ENCODE measurements around the gene GIGYF1. TPM values are rescaled to one million over a fixed set of nuclear protein-coding genes. Genes with fewer than 3 reads are reported as not detected.
"Not testable (repeated sequence)": the region's sequence is repeated elsewhere in the genome, so short reads cannot be mapped to it uniquely, and the experiment has no call there.

The GIGYF1 gene, protein sequence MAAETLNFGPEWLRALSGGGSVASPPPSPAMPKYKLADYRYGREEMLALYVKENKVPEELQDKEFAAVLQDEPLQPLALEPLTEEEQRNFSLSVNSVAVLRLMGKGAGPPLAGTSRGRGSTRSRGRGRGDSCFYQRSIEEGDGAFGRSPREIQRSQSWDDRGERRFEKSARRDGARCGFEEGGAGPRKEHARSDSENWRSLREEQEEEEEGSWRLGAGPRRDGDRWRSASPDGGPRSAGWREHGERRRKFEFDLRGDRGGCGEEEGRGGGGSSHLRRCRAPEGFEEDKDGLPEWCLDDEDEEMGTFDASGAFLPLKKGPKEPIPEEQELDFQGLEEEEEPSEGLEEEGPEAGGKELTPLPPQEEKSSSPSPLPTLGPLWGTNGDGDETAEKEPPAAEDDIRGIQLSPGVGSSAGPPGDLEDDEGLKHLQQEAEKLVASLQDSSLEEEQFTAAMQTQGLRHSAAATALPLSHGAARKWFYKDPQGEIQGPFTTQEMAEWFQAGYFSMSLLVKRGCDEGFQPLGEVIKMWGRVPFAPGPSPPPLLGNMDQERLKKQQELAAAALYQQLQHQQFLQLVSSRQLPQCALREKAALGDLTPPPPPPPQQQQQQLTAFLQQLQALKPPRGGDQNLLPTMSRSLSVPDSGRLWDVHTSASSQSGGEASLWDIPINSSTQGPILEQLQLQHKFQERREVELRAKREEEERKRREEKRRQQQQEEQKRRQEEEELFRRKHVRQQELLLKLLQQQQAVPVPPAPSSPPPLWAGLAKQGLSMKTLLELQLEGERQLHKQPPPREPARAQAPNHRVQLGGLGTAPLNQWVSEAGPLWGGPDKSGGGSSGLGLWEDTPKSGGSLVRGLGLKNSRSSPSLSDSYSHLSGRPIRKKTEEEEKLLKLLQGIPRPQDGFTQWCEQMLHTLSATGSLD (N-terminal part only)
- total RNA-seq = 21.6 TPM

DNA sequence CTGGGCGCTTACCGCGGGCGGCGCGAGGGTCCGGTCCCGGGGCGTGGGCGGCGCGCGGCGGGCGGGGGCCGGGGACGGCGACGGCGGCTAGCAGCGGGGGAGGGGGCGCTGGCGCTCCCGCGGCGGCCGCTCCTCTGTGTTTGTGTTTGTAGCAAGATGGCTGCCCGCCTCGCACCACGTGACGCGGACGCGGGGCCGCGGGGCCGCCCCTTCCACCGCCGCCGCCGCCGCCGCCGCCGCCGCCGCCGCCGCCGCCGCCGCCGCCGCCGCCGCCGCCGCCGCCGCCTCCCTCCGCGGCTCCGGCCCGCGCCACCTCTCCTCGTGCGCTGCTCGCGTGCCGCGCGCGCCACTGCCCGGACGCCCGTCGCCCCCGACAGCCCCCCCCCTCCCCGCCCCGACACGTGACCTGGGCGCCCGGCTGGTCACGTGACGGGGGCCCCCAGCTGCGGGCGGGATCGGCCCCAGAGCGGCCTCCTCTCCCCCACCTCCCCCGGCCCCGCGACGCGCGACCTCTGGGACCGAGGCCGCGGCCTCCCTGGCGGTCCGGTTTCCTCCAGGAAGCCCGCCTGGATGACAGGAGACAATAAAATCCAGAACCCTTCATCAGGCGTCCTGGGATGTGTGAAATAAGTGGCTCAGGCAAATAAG is at the start of gene GIGYF1:
Gene GIGYF1, minus strand, starts transcription at position 153 of the 648 bp plus-strand sequence. CDS start 6,012 bp downstream, outside the sequence.
- DNase-seq (ENCODE audit: low spot score) (peak; percentile 76), ATAC-seq (peak; percentile 58)

DNA sequence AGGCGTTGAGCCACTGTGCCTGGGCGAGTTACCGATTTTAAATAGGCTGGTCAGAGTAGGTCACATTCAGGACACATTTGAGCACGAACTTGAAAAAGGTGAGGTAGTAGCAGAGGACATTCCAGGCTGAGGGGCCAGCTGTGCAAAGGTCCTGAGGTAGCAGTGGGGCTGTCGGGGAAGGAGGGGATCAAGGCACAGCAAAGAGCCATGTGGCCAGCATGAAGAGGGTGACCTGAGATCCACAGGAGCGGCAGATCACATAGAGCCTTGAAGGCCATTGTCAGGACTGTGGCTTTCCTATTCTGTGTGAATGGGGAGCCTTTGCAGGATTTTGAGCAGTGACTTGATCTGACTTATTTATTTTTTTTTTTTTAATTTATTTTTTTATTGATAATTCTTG is 45.9 kb upstream of the GIGYF1 start:
- DNase-seq (ENCODE audit: low spot score) (no peak), ATAC-seq (no peak)

DNA sequence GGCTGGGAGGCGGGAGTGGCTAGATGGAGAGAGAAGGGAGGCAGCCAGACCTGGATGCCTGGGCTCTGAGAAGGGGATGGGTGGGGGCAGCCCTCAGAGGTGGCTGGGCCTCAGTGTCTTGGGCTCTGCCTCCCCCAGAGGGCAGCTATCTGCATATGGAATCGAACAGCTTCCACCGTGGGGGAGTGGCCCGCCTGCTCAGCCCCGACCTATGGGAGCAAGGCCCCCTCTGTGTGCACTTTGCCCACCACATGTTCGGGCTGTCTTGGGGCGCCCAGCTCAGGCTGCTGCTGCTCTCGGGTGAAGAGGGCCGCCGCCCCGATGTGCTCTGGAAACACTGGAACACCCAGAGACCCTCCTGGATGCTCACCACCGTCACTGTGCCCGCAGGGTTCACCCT is 42.6 kb upstream of the GIGYF1 start:
- DNase-seq (ENCODE audit: low spot score) (no peak), ATAC-seq (no peak)

DNA sequence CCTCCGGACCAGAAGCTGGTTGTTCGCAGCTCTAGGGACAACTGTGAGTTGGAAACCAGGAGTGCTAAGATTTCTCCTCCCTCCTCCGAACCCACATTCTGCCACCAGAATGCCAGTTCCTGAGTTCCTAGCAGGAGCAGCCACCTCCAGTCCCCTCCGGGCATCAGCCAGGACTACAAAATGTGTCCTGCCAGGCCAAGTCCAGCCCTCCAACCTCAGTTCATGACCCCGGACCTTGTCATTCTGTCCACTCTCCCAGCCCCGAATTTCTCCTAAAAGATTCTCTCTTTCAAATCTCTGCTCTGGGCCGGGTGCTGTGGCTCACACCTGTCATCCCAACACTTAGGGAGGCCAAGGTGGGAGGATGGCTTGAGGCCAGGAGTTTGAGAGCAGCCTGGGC is 41.7 kb upstream of the GIGYF1 start:
- peak; percentile 64 for DNase-seq (ENCODE audit: low spot score)
- peak; percentile 98 for ATAC-seq

DNA sequence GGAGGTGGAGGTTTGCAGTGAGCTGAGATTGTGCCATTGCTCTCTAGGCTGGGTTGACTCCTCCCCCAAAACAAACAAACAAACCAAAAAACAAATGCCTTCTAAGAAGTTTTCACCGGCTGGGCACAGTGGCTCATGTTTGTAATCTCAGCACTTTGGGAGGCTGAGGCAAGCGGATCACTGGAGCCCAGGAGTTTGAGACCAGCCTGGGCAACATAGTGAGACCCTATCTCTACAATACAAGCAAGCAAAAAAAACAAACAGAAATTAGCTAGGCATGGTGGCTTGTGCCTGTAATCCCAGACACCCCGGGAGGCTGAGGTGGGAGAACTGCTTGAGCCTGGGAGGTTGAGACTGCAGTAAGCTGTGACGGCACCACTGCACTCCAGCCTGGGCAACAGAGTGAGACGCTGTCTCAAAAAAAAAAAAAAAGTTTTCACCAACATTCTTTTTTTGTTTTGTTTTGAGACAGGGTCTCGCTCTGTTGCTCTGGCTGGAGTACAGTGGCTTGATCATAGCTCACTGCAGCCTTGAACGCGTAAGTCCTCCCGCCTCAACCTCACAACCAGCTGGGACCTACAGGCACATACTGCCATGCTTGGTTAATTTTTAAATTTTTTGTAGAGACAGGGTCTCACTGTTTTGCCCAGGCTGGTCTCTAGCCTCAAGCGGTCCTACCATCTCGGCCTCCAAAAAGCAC is 38.0 kb upstream of the GIGYF1 start:
- DNase-seq (ENCODE audit: low spot score) (no peak), ATAC-seq (no peak)

DNA sequence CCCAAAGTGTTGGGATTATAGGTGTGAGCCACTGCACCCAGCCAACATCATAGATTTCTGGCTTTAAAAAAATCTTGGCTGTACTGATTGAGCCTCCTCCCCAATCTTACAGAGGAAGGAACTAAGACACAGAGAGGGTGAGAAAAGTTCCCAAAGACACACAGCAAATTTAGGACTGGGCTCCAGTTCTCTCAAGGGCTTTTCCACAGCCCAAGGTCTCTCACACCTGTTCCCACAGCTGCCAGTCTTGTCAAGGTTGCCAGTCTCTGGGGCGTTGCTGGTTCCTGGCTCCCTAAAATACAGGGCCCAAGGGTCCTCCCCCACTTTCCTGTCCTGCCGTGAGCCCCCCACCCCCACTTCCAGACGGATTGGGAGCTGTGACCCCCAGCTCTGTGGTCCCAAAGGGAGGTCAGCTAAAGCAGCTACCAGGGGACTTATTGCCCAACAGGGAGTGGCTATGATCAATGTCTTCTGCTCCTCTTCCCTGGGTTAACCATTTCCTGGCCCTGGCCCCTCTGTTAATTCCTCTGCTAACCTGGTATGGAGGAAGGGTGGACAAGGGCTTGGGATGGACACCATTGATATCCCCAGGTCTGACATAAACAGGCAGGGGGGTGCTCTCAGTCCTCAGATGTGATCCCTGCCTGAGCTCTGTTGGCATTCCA is 36.2 kb upstream of the GIGYF1 start:
- no peak for ATAC-seq

DNA sequence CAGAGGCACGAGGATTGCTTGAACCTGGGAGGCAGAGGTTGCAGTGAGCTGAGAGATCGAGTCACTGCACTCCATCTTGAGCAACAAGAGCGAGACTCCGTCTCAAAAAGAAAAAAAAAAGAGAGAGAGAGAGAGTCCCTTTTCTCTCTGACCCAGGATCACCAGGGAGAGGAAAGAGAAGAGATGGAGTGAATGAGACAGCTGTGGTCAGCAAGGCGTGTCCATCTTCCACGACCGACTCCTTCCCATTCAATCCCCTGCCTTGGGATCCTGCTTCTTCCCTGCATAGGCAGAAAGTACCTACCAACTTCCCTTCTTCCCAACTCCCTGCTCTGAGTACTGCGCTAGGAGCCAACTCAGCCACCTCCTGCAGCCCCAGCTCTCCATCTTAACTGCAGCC is 34.1 kb upstream of the GIGYF1 start:
- ATAC-seq (no peak), DNase-seq (ENCODE audit: low spot score) (no peak)

More for the DNA sequence above, 36.2 kb upstream of the GIGYF1 start:
- DNase-seq (ENCODE audit: low spot score) = no peak

DNA sequence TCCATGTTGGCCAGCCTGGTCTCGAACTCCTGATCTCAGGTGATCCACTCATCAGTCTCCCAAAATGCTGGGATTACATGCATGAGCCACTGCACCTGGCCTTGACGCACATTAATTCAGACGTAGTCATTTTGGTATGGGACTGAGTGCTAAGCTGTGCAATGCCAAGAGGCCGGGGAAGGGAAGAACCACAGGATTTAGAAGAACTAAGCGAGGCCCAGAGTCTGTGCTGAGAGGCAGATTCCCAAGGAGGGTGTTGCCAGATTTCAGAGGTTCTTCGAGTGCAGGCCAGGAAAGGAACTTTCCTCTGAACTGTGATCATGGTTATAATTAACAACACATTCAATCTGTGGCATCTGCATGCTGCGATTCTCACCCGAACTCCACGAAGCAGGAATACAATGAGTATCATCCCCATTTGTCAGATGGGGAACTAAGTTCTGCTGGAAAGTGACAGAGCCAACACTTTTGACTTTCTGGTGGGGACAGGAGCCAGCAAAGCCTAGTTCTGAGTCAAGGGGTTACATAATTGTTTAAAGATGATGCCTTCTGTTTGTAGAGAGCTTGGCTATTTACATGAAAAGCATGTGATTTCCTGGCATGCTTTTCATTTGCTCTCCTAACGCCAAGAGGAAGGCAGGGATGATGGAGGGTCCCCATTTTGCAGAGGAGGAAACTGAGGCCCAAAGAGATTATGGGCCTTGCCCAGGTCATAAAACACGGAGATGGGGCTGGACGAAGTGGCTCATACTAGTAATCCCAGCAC is 33.1 kb upstream of the GIGYF1 start:
- ATAC-seq = peak; percentile 47

DNA sequence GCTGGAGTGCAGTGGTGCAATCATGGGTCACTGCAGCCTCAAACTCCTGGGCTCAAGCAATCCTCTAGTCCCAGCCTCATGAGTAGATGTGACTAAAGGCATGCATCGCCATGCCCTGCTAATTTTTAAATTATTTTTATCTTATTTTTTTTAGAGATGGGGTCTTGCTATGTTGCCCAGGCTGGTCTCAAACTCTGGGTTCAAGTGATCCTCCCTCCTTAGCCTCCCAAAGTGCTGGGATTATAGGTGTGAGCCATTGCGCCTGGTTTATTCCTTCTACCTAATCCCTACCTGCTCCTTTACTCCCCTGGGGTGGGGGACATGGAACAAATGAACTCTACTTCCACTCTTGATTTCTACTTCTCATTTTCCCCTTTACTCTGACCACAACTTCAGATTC is 30.3 kb upstream of the GIGYF1 start:
- not testable (repeated sequence) for ATAC-seq

More for the DNA sequence above, 33.1 kb upstream of the GIGYF1 start:
- DNase-seq (ENCODE audit: low spot score) = no peak

DNA sequence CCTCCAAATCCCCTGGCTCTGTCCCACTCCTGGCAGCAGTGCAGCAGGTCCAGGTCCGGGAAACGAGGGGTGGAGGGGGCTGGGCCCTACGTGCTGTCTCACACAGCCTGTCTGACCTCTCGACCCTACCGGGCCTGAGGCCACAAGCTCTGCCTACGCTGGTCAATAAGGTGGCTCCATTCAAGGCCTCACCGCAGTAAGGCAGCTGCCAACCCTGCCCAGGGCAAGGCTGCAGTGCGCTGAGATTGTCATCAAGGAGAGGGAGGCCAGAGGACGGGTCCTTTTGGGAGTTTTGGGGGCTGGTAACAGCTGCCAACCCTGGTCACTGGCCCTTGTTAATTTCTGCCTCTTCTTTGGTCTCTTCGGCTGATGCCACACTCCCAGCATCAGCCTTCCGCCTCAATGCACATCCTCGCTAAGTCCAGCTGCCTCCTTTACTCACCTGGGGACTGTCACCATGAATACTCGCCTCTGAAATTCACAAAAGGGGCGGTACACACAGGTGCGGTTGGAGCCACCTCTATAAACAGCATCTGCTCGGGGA is 29.8 kb upstream of the GIGYF1 start:
- peak; percentile 74 for ATAC-seq
- DNase-seq (ENCODE audit: low spot score) = peak; percentile 94

More for the DNA sequence above, 30.3 kb upstream of the GIGYF1 start:
- DNase-seq (ENCODE audit: low spot score) = not testable (repeated sequence)

DNA sequence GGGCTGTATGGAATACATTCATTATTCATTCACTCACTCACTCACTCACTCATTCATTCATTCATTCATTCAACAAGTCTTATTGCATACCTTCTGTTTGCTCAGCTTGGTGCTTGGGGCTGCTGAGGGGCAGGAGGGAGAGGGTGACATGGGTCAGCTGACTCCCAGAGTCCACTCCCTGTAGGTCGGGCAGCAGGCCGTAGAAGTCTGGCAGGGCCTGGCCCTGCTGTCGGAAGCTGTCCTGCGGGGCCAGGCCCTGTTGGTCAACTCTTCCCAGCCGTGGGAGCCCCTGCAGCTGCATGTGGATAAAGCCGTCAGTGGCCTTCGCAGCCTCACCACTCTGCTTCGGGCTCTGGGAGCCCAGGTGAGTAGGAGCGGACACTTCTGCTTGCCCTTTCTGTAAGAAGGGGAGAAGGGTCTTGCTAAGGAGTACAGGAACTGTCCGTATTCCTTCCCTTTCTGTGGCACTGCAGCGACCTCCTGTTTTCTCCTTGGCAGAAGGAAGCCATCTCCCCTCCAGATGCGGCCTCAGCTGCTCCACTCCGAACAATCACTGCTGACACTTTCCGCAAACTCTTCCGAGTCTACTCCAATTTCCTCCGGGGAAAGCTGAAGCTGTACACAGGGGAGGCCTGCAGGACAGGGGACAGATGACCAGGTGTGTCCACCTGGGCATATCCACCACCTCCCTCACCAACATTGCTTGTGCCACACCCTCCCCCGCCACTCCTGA is 28.6 kb upstream of the GIGYF1 start:
- ATAC-seq (peak; percentile 47), DNase-seq (ENCODE audit: low spot score) (peak; percentile 59)

DNA sequence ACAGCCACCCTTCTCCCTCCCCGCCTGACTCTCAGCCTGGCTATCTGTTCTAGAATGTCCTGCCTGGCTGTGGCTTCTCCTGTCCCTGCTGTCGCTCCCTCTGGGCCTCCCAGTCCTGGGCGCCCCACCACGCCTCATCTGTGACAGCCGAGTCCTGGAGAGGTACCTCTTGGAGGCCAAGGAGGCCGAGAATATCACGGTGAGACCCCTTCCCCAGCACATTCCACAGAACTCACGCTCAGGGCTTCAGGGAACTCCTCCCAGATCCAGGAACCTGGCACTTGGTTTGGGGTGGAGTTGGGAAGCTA is 27.4 kb upstream of the GIGYF1 start:
- no peak for DNase-seq (ENCODE audit: low spot score)
- no peak for ATAC-seq

DNA sequence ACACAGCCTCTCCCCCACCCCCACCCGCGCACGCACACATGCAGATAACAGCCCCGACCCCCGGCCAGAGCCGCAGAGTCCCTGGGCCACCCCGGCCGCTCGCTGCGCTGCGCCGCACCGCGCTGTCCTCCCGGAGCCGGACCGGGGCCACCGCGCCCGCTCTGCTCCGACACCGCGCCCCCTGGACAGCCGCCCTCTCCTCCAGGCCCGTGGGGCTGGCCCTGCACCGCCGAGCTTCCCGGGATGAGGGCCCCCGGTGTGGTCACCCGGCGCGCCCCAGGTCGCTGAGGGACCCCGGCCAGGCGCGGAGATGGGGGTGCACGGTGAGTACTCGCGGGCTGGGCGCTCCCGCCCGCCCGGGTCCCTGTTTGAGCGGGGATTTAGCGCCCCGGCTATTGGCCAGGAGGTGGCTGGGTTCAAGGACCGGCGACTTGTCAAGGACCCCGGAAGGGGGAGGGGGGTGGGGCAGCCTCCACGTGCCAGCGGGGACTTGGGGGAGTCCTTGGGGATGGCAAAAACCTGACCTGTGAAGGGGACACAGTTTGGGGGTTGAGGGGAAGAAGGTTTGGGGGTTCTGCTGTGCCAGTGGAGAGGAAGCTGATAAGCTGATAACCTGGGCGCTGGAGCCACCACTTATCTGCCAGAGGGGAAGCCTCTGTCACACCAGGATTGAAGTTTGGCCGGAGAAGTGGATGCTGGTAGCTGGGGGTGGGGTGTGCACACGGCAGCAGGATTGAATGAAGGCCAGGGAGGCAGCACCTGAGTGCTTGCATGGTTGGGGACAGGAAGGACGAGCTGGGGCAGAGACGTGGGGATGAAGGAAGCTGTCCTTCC is 26.8 kb upstream of the GIGYF1 start:
- peak; percentile 82 for DNase-seq (ENCODE audit: low spot score)
- peak; percentile 65 for ATAC-seq

DNA sequence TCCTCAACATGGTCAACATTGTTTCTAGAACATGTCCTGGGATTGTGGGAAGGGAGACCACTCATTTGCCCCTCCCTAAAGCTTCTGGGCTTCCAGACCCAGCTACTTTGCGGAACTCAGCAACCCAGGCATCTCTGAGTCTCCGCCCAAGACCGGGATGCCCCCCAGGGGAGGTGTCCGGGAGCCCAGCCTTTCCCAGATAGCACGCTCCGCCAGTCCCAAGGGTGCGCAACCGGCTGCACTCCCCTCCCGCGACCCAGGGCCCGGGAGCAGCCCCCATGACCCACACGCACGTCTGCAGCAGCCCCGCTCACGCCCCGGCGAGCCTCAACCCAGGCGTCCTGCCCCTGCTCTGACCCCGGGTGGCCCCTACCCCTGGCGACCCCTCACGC is 26.2 kb upstream of the GIGYF1 start, which contains the start of gene EPO:
Gene EPO, plus strand, starts transcription at position 190 of the 392 bp plus-strand sequence. CDS start 513 bp downstream, outside the sequence.
- no peak for ATAC-seq
- DNase-seq (ENCODE audit: low spot score) = no peak

DNA sequence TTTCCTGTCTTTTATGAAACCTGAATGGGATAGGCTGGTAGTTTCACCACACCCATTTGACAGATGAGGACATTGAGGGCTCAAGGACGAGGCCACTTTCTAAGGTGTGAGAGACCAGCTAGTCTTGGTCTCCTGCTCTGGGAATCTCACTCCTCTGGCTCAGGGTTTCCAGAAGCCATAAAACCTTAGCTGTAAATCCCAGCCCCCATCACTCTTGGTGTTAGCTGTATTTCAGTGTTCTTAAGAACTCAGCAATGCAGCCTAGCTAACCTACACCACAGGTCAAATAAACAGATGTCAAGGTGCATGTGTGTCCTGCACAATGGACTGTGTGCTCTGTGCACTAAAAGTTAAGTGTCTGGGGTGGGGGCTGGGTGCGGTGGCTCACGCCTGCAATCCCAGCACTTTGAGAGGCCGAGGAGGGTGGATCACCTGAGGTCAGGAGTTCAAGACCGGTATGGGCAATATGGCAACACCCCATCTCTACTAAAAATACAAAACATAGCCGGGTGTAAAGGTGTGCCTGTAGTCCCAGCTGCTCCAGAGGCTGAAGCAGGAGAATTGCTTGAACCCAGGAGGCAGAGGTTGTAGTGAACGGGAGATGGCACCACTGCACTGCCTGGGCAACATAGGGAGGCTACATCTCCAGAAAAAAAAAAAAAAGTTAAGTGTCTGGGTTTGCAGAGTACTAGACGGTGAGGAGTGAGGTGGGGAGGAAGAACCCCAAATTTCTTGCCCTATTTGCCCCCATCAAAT is 25.7 kb upstream of the GIGYF1 start:
- ATAC-seq (peak; percentile 17), DNase-seq (ENCODE audit: low spot score) (no peak)

DNA sequence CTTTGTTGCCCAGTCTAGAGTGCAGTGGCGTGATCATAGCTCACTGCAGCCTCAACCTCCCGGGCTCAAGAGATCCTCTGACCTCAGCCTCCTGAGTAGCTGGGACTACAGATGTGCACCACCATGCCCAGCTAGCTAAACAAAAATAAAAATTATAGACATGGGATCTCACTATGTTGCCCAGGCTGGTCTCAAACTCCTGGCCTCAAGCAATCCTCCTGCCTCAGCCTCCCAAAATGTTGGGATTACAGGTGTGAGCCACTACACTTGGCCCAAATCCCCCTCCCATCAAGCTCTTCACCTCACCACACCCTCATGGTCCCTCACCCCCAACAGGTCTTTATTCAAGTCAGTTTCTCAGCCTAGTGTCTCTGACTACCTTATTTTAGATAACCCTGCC is 23.0 kb upstream of the GIGYF1 start:
- not testable (repeated sequence) for ATAC-seq; DNase-seq (ENCODE audit: low spot score)

DNA sequence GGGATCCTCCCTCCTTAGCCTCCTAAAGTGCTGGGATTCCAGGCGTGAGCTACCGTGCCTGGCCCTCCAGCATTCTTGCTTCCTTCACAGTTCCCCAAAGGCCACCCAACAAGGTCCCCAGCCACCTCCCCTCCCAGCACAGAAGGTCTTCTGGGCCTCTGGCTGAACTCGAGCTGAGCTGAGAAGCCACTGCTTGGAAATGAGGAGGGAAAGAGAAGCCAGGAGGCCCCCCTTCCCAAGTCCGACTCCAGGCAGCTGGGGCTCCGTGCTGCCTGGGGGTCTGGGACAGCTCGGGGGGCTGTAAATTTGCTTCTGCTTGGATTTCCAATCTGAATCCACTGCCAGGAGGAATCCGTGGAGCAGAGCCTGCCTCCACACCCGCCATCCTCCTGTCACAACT is 20.7 kb upstream of the GIGYF1 start:
- ATAC-seq = no peak
- DNase-seq (ENCODE audit: low spot score) = no peak

All from left lobe of liver (tissue), 2 donors.